ENCODE data around the gene GJB4. TPM values are rescaled to one million over a fixed set of nuclear protein-coding genes. Genes with fewer than 3 reads are reported as not detected.

GJB4 gene
- total and polyA plus RNA-seq, 3 donors from 2014 or later: not detected

- Histone ChIP-seq H3K36me3 (ENCODE audit: low read depth, missing control alignments) (no peaks in the 10 kb centered on the region), H3K9me3 (no peaks in the 10 kb centered on the region), H3K4me1 (peaks cover 17% of the 10 kb centered on the region), H3K4me3 (peak overlapping the region; percentile 29 to 46), H3K27me3 (peaks cover 5% of the 10 kb centered on the region), H3K27ac (no peak overlapping the region)
- intact Hi-C loops (cut with DNase I; ENCODE audit: low total_unique reads): no loop called here
- DNase-seq: no peak
- TF ChIP-seq CTCF (IDR thresholded peaks at IDR 0.05) (no peak), POLR2A (IDR thresholded peaks at IDR 0.05) (no peak)
- 7 to 10% methylated on average over 9 to 18 of the region's 18 CpGs for WGBS, 2 donors
Observed at GRCh38 chr1:34781844-34782391, 22.4 kb downstream of the GJB4 start.

- Histone ChIP-seq H3K9me3 (no peaks in the 10 kb centered on the region), H3K4me1 (peaks cover 17% of the 10 kb centered on the region), H3K27ac (no peak overlapping the region), H3K36me3 (ENCODE audit: low read depth, missing control alignments) (no peaks in the 10 kb centered on the region), H3K27me3 (peaks cover 5% of the 10 kb centered on the region), H3K4me3 (no peak overlapping the region)
- no peak for DNase-seq
- intact Hi-C loops (cut with DNase I; ENCODE audit: low total_unique reads): no loop called here
- no peak for TF ChIP-seq CTCF (IDR thresholded peaks at IDR 0.05)
- no peak for TF ChIP-seq POLR2A (IDR thresholded peaks at IDR 0.05)
- WGBS, 2 donors: 88 to 92% methylated on average over 27 to 28 of the region's 28 CpGs
Observed at GRCh38 chr1:34784751-34785221, 25.2 kb downstream of the GJB4 start.

GRCh38 chr1:34785231-34785874 lies 25.8 kb downstream of the GJB4 start:
- TF ChIP-seq POLR2A (IDR thresholded peaks at IDR 0.05): no peak
- no peak for TF ChIP-seq CTCF (IDR thresholded peaks at IDR 0.05)
- Histone ChIP-seq H3K9me3 (no peaks in the 10 kb centered on the region), H3K4me3 (no peak overlapping the region), H3K27me3 (peaks cover 5% of the 10 kb centered on the region), H3K4me1 (peaks cover 17% of the 10 kb centered on the region), H3K27ac (no peak overlapping the region), H3K36me3 (ENCODE audit: low read depth, missing control alignments) (no peaks in the 10 kb centered on the region)
- intact Hi-C loops (cut with DNase I; ENCODE audit: low total_unique reads): no loop called here
- DNase-seq: no peak
- WGBS, 2 donors: 87 to 89% methylated on average over 16 to 22 of the region's 22 CpGs

GRCh38 chr1:34785875-34786470 lies 26.4 kb downstream of the GJB4 start:
- TF ChIP-seq CTCF (IDR thresholded peaks at IDR 0.05): no peak
- TF ChIP-seq POLR2A (IDR thresholded peaks at IDR 0.05): no peak
- no peaks in the 10 kb centered on the region for H3K36me3 ChIP-seq (ENCODE audit: low read depth, missing control alignments)
- H3K4me1 ChIP-seq: peaks cover 17% of the 10 kb centered on the region
- DNase-seq: no peak
- peaks cover 3% of the 10 kb centered on the region for H3K27me3 ChIP-seq
- H3K4me3 ChIP-seq: no peak overlapping the region
- H3K9me3 ChIP-seq: no peaks in the 10 kb centered on the region
- 41 to 75% methylated on average over 2 to 4 of the region's 4 CpGs for WGBS, 2 donors
- intact Hi-C loops (cut with DNase I; ENCODE audit: low total_unique reads): no loop called here
- no peak overlapping the region for H3K27ac ChIP-seq
